ENCODE data around the gene PLCL1.

The PLCL1 gene

GRCh38 chr2:197920592-197921201 is 116.3 kb downstream of the PLCL1 start:
- DNase-seq (ENCODE audit: low read depth), result no peak
- no peak for TF ChIP-seq CTCF (IDR thresholded peaks at IDR 0.05; ENCODE audit: control insufficient read depth, insufficient read depth, low read depth, low read length, missing control alignments)
- H3K4me3 ChIP-seq (ENCODE audit: control insufficient read depth, low read depth, low read length), result no peak overlapping the region

- no peak overlapping the region for H3K4me3 ChIP-seq (ENCODE audit: control insufficient read depth, low read depth, low read length)
- DNase-seq (ENCODE audit: low read depth), result no peak
- TF ChIP-seq CTCF (IDR thresholded peaks at IDR 0.05; ENCODE audit: control insufficient read depth, insufficient read depth, low read depth, low read length, missing control alignments), result no peak
Measured at GRCh38 chr2:197924483-197924882, 120.1 kb downstream of the PLCL1 start.

GRCh38 chr2:197925204-197925603 is 120.8 kb downstream of the PLCL1 start:
- no peak for DNase-seq (ENCODE audit: low read depth)
- no peak for TF ChIP-seq CTCF (IDR thresholded peaks at IDR 0.05; ENCODE audit: control insufficient read depth, insufficient read depth, low read depth, low read length, missing control alignments)
- H3K4me3 ChIP-seq (ENCODE audit: control insufficient read depth, low read depth, low read length), result no peak overlapping the region

- no peak overlapping the region for H3K4me3 ChIP-seq (ENCODE audit: control insufficient read depth, low read depth, low read length)
- no peak for TF ChIP-seq CTCF (IDR thresholded peaks at IDR 0.05; ENCODE audit: control insufficient read depth, insufficient read depth, low read depth, low read length, missing control alignments)
- no peak for DNase-seq (ENCODE audit: low read depth)
Measured at GRCh38 chr2:197925976-197926375, 121.6 kb downstream of the PLCL1 start.

DNA sequence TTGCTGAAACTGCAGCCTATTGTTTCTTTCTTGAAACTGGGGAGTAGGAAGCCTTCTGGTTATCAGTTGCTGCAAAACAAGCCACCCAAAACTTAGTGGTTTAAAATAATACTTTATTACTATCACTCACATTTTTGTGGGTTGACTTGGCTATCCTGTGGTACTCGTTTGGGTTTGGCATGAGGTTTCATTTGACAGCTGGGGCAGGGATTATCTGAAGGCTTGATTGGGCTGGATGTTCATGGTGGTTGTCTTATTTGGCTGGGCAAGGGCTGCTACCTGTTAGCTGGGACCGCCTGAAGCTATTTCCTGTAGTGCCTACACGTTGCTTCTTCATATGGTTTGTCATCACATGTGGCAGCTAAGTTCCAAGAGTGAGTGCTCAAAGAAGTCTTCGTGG is 122.3 kb downstream of the PLCL1 start:
- DNase-seq (ENCODE audit: low read depth), result no peak
- no peak for TF ChIP-seq CTCF (IDR thresholded peaks at IDR 0.05; ENCODE audit: control insufficient read depth, insufficient read depth, low read depth, low read length, missing control alignments)
- H3K4me3 ChIP-seq (ENCODE audit: control insufficient read depth, low read depth, low read length), result no peak overlapping the region

- H3K4me3 ChIP-seq (ENCODE audit: control insufficient read depth, low read depth, low read length), result no peak overlapping the region
- no peak for DNase-seq (ENCODE audit: low read depth)
- no peak for TF ChIP-seq CTCF (IDR thresholded peaks at IDR 0.05; ENCODE audit: control insufficient read depth, insufficient read depth, low read depth, low read length, missing control alignments)
Measured at GRCh38 chr2:197927994-197928393, 123.6 kb downstream of the PLCL1 start.

Measured in AG09309 (cell line).